AG08396 (cell line): ENCODE results near the gene TAOK2.

ENCODE experiments used
- DNase-seq: peaks from one replicate; pipeline ENCODE4 v3.0.0; 2012; ENCODE audit warnings: low spot score, mixed read lengths

TAOK2 gene

DNA sequence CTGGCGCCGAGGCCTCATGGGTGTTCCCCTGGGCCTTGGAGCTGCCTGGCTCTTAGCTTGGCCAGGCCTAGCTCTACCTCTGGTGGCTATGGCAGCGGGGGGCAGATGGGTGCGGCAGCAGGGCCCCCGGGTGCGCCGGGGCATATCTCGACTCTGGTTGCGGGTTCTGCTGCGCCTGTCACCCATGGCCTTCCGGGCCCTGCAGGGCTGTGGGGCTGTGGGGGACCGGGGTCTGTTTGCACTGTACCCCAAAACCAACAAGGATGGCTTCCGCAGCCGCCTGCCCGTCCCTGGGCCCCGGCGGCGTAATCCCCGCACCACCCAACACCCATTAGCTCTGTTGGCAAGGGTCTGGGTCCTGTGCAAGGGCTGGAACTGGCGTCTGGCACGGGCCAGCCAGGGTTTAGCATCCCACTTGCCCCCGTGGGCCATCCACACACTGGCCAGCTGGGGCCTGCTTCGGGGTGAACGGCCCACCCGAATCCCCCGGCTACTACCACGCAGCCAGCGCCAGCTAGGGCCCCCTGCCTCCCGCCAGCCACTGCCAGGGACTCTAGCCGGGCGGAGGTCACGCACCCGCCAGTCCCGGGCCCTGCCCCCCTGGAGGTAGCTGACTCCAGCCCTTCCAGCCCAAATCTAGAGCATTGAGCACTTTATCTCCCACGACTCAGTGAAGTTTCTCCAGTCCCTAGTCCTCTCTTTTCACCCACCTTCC lies 13.9 kb downstream of the TAOK2 start:
- no peak for DNase-seq

DNA sequence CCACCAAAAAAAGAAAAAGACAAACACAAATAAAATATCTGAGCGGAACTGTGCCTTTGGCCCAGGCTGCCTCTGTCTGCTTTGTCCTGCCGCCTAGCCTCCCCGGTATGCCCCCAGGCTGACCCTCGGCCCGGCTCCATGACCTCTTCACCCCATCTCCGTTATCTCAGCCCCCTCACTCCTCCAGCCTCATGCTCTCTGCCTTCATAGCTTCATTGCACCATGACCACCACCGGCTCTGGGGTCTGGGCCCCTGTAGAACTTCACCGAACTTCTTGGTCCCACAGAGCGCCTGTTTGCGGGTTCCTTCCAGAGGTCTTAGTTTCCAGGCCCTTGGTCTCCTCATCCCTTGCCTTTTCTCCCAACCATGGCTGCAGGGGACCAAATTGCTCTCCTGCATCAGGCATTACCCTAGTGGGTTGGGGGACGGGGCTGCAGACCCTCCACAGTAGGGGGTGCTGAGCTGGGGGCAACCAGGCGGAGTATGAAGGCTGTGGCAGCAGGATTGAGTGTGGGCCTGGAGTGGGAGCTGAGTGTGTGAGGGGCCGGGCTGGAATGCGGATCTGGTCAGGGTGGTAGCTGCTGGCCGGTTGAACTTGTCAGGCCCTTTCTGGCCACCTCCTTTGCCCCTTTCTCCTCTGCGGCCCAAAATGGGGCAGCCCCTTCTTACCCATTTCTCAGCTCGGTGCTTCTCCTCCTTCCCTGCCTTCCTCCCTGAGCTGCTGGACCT lies 14.8 kb downstream of the TAOK2 start:
- no peak for DNase-seq

- DNase-seq: no peak
Observed at GRCh38 chr16:29989111-29989858, 15.6 kb downstream of the TAOK2 start.

DNA sequence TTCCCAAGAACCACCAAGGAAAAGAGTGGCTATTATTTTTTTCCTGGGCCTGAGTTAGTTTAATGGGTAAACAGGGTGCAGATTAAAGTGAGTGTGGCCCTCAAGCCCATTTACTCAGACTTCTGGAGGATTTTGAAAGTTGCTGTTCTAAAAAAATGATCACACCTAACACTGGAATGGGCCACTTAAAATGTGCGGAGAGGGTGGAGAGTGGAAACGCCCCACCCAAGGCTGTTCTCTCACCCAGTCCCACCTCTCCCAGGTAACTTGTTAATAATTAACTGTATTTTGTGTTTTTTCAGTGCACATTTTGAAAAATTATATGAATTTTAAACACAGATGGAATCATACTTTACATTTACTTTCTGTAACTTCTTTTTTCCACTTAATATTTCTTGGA lies 16.4 kb downstream of the TAOK2 start:
- no peak for DNase-seq

DNA sequence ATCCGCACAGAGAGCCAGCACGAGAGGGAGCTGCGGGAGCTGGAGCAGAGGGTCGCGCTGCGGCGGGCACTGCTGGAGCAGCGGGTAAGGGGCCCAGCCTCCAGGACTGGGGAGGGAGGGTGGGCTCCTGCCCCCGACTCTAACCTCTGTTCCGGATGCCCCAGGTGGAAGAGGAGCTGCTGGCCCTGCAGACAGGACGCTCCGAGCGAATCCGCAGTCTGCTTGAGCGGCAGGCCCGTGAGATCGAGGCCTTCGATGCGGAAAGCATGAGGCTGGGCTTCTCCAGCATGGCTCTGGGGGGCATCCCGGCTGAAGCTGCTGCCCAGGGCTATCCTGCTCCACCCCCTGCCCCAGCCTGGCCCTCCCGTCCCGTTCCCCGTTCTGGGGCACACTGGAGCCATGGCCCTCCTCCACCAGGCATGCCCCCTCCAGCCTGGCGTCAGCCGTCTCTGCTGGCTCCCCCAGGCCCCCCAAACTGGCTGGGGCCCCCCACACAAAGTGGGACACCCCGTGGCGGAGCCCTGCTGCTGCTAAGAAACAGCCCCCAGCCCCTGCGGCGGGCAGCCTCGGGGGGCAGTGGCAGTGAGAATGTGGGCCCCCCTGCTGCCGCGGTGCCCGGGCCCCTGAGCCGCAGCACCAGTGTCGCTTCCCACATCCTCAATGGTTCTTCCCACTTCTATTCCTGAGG lies 17.4 kb downstream of the TAOK2 start:
- no peak for DNase-seq

DNA sequence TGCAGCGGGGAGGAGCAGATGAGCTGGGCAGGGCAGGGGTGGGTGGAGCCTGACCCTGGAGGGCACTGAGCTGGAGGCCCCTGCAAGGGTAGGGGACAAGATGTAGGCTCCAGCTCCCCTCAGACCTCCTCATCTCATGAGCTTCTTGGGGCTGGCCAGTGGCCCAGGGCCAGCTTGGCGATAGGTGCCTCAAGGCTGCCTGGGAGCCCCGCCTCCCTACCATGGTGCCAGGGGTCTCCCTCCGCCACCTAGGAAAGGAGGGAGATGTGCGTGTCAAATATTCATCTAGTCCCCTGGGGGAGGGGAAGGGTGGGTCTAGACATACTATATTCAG lies 17.9 kb downstream of the TAOK2 start:
- DNase-seq: no peak

GRCh38 chr16:29992344-29992967 lies 18.8 kb downstream of the TAOK2 start:
- peak; percentile 31 for DNase-seq

GRCh38 chr16:29993191-29993902 lies 19.7 kb downstream of the TAOK2 start:
- DNase-seq: no peak

GRCh38 chr16:29993903-29994599 lies 20.4 kb downstream of the TAOK2 start:
- no peak for DNase-seq

DNA sequence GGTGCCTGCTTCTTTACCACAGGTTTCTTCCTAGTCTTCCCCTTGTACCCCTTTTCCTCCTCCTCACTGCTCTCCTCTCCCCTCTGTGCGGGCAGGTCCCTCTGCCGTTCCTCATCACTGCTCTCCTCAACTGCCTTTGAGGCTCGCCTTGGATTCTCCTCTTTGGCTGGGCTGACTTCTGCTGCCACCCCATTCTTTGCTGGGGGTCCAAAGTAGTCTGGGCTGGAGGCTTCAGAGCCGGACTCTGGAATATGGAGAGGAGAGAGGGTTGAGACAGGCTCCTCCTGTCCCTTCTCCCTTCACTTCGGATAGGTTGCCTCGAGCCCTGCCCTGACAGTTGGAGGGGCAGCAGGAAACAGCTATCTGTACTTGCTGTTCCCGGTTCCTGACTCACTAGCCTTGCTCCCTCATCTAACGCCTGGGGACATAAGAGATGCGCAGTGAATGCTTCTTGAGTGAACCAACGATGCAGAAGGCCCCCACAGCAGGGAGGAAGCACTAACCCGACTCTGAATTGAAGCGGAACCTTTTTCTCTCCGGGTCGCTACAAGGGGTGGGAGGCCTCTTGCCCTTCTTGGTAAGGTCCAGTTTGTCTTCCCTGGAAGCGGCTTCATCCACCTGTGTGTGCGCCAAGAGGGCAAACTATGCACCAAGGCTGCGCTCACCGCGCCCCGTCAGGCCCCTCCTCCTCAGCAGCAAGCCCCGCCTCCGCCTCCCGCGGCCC lies 21.1 kb downstream of the TAOK2 start:
- peak; percentile 69 for DNase-seq

GRCh38 chr16:29995324-29995910 lies 21.7 kb downstream of the TAOK2 start, which contains the start of gene HIRIP3:
HIRIP3 (minus strand) TSS chr16:29995617; CDS start chr16:29995605, 12 bp downstream.
- DNase-seq: peak; percentile 94

GRCh38 chr16:29995911-29996765 lies 22.5 kb downstream of the TAOK2 start, which contains the start of gene INO80E:
INO80E (plus strand) TSS chr16:29996241; CDS start chr16:29996311, 70 bp downstream.
- DNase-seq: peak; percentile 99

DNA sequence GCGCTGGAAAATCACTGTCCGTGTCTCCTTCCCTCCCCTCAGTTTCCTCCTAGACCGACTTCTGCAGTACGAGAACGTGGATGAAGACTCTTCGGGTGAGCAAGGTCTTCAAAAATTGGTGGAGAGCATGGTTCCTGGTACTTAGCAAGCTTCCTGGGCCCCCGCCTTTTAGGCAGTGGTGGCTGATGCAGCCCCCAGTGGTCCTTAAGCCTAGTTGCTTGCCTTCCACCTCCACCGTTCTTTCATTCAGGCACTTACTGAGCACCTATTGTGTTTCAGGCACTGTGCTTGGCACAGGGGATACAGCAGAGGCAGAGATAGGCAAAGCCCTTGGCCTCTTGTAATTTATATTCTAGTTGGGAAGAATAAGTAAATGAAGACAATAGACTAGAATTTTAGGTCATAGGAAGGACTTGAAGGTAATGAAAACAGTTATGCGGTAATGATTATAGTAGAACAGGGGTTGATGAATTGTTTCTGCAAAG lies 23.1 kb downstream of the TAOK2 start:
- DNase-seq: no peak

- DNase-seq: no peak
Observed at GRCh38 chr16:29999605-30000004, 25.9 kb downstream of the TAOK2 start.

DNA sequence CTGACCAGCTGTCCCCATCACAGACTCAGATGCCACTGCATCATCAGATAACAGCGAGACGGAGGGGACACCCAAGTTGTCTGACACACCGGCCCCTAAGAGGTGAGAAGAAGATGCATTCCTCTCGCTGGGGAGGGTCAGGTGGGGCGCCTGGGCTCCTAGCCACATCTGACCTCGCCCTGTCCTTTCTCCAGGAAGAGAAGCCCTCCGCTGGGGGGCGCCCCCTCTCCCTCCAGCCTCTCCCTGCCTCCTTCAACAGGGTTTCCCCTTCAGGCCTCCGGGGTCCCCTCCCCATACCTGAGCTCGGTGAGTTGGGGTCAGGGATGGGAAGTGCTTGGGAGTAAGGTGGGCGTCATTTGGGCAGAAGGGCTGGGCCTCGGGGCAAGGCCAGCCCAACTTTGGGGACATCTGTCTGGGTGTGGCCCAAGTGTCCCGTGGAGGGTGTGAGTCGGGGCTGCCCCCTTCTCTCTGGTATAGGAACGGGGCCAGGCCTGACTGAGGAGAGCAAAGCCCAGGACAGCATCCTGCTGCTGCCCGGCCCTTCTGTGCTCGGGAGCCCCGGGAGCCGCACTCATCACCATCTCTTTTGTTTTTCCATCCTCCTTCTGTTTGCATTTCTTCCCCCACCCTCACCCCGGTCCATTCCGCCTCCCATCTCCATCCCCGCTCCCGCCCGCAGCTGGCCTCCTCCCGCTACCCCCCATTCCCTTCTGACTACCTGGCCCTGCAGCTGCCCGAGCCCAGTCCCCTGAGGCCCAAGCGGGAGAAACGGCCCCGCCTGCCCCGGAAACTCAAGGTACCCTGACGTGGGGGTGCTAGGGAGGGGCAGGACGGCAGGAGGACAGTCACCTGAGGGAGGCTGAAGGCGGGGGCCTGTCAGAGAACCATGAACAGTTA lies 27.3 kb downstream of the TAOK2 start:
- DNase-seq: no peak

DNA sequence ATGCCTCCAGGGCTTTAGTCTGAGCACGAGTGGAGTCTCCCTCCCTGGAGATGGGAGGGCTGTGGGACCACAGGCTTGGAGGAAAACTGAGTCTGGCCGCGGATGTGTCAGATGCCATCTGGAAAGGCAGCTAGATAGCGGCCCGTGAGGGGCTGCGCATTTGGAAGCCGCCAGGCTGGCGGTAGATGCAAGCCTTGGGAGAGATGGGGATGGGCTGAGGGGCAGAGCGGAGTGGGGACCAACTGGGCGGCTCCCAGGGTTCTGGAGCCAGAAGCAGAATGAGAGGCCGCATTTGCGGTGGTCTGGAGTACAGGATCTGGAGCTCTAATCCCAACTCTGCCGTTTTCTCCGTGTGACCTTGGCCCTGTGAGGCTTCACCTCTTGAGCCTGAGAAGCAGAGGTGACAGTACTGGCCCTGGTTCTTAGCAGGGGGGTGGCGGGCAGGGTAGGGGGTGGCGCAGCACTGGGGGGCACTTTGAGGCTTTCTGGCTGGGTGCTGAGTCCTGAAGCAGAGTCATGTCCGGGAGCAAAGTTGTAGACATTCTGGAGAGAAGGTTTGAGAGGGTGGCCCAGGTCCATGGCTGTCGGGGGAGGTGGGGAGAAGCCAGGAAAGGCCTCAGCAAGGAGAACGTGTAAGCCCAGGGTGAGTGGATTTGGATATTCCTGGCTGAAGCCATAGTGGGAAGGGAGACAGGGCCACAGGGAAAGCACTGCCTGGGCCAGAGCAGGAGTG lies 29.1 kb downstream of the TAOK2 start:
- DNase-seq: no peak
